ENCODE data around the gene IER5L.

IER5L gene

DNA sequence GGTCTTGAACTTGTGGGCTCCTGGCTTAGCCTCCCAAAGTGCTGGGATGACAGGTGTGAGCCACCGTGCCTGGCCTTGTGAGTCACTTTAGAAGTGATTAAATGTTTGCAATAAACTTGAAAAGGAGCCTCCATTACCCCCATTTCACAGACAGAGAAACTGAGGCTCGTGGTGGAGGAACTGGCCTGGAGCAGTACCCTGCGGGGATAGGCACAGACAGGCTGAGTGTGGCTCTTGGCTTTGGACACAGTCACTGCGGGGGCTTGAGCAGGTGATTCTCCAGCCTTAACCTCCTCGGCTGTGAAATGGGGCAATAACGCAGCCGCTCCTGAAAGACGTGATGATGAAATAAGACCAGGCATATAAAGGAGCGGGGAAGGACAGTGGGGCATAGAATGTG, 40.9 kb upstream of the IER5L start:
- H3K9ac ChIP-seq (ENCODE audit: low read depth, low read length), result no peak overlapping the region
- peaks cover 13% of the 10 kb centered on the region; the same call in 1 of the 2 replicates for H3K4me1 ChIP-seq (ENCODE audit: control insufficient read depth, insufficient read depth, low read length)
- no peak overlapping the region for H3K4me3 ChIP-seq (ENCODE audit: low read depth, low read length)
- no peak overlapping the region for H3K27ac ChIP-seq (ENCODE audit: low read depth, low read length)
- H3K9me3 ChIP-seq (ENCODE audit: control insufficient read depth, insufficient read depth, low read length), result no peaks in the 10 kb centered on the region
- no peaks in the 10 kb centered on the region for H3K27me3 ChIP-seq (ENCODE audit: control insufficient read depth, insufficient read depth, low read length)
- no peaks in the 10 kb centered on the region for H3K36me3 ChIP-seq (ENCODE audit: control insufficient read depth, insufficient read depth, low read length)

DNA sequence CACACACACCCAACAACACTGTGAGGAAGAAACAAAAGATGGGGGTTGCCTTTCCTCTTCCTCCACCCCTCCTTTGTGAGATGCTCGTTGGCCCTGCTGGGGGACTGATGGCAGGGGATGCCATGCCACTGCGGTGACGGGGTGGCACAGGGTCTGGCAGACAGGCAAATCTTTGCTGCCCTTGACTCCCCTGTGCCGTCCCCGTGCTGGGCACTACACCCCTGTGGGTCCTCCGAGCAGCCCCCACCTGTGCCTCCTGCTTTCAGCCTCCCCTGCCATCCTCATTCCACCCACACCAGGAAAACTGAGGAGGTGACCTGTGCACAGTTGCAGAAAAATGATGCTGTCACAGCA, 40.2 kb upstream of the IER5L start:
- no peak overlapping the region for H3K4me3 ChIP-seq (ENCODE audit: low read depth, low read length)
- peaks cover 13% of the 10 kb centered on the region; the same call in 1 of the 2 replicates for H3K4me1 ChIP-seq (ENCODE audit: control insufficient read depth, insufficient read depth, low read length)
- no peaks in the 10 kb centered on the region for H3K9me3 ChIP-seq (ENCODE audit: control insufficient read depth, insufficient read depth, low read length)
- no peaks in the 10 kb centered on the region for H3K36me3 ChIP-seq (ENCODE audit: control insufficient read depth, insufficient read depth, low read length)
- H3K27ac ChIP-seq (ENCODE audit: low read depth, low read length), result no peak overlapping the region
- no peaks in the 10 kb centered on the region for H3K27me3 ChIP-seq (ENCODE audit: control insufficient read depth, insufficient read depth, low read length)
- H3K9ac ChIP-seq (ENCODE audit: low read depth, low read length), result no peak overlapping the region

DNA sequence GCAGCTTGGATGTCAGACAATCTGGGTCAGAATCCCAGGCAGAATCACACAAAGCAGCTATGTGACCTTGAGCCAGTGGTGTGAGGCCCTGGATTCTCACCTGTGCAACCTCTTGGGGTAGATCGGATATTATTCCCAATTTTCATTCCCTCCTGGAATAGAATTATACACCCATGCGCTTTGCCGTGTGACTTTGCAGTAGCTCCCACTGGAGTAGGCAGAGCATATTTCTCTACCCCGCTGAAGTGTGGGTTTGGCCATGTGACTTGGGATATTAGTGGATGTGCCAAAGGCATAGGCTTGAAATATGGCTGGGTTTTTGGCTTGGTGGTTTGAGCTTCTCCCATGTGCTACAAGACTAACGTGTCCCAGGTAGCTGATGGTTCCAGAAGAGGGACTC, 35.5 kb upstream of the IER5L start:
- H3K4me3 ChIP-seq (ENCODE audit: low read depth, low read length), result no peak overlapping the region
- no peaks in the 10 kb centered on the region for H3K27me3 ChIP-seq (ENCODE audit: control insufficient read depth, insufficient read depth, low read length)
- H3K9me3 ChIP-seq (ENCODE audit: control insufficient read depth, insufficient read depth, low read length), result no peaks in the 10 kb centered on the region
- H3K36me3 ChIP-seq (ENCODE audit: control insufficient read depth, insufficient read depth, low read length), result no peaks in the 10 kb centered on the region
- no peak overlapping the region for H3K9ac ChIP-seq (ENCODE audit: low read depth, low read length)
- H3K4me1 ChIP-seq (ENCODE audit: control insufficient read depth, insufficient read depth, low read length), result peaks cover 16% of the 10 kb centered on the region; the same call in 1 of the 2 replicates
- no peak overlapping the region for H3K27ac ChIP-seq (ENCODE audit: low read depth, low read length)

DNA sequence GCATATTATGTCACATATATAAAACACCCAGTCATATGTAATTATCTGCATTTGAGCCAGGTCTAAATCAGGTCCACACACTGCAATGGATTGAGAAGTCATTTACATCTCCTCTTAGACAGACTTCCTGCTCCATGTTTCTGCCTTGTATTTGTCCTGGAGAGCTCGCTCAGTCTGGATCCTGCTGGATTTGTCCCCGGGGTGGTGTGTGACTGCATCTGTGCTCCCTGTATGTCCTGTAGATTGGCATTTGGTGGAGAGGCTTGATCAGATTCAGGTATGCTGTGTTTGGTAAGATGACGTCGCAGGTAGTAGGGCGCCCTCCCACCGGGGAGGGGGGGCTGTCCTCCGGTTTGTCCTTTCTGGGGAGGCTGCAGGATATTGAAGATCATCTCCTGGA, 33.6 kb upstream of the IER5L start:
- H3K9me3 ChIP-seq (ENCODE audit: control insufficient read depth, insufficient read depth, low read length), result no peaks in the 10 kb centered on the region
- 0 out of 2 replicates have a peak, but pooled peaks cover 13% of the 10 kb centered on the region for H3K4me1 ChIP-seq (ENCODE audit: control insufficient read depth, insufficient read depth, low read length)
- no peak overlapping the region for H3K4me3 ChIP-seq (ENCODE audit: low read depth, low read length)
- H3K27me3 ChIP-seq (ENCODE audit: control insufficient read depth, insufficient read depth, low read length), result no peaks in the 10 kb centered on the region
- H3K9ac ChIP-seq (ENCODE audit: low read depth, low read length), result no peak overlapping the region
- no peaks in the 10 kb centered on the region for H3K36me3 ChIP-seq (ENCODE audit: control insufficient read depth, insufficient read depth, low read length)
- H3K27ac ChIP-seq (ENCODE audit: low read depth, low read length), result no peak overlapping the region

DNA sequence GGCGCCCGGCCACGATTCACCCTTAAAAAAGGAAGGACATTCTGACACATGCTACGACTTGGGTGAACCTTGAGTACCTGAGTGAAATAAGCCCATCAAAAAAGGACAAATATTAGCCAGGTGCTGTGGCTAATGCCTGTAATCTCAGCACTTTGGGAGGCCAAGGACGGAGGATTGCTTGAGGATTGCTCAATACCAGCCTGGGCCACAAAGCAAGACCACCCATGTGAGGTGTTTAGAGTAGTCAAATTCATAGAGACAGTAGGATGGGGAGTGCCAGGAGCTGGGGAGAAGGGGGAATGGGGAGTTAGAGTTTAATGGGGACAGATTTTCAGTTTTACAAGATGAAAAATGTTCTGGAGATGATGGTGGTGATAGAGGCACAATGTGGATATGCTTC, 32.1 kb upstream of the IER5L start:
- no peak overlapping the region for H3K9ac ChIP-seq (ENCODE audit: low read depth, low read length)

DNA sequence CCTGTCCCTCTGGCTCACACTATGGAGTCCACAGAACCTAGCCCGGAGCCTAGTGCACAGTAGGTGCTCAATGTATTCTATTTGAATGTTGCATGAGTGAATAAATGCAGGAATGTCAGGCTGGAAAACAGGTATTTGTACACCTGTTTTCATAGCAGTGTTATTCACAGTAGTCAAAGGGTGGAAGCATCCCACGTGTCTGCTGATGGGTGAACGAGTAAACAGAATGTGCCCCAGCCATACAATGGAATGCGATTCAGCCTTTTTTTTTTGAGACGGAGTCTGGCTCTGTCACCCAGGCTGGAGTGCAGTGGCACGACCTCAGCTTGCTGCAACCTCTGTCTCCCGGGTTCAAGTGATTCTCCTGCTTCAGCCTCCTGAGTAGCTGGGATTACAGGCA, 31.5 kb upstream of the IER5L start:
- Histone ChIP-seq H3K4me3 (ENCODE audit: low read depth, low read length) (peak overlapping the region; percentile 70), H3K9ac (ENCODE audit: low read depth, low read length) (peak overlapping the region; percentile 54; the same call in 1 of the 2 replicates), H3K36me3 (ENCODE audit: control insufficient read depth, insufficient read depth, low read length) (no peaks in the 10 kb centered on the region), H3K4me1 (ENCODE audit: control insufficient read depth, insufficient read depth, low read length) (0 out of 2 replicates have a peak, but pooled peaks cover 13% of the 10 kb centered on the region), H3K27ac (ENCODE audit: low read depth, low read length) (peak overlapping the region; percentile 78), H3K27me3 (ENCODE audit: control insufficient read depth, insufficient read depth, low read length) (no peaks in the 10 kb centered on the region), H3K9me3 (ENCODE audit: control insufficient read depth, insufficient read depth, low read length) (no peaks in the 10 kb centered on the region)

More for the DNA sequence above, 32.1 kb upstream of the IER5L start:
- H3K27me3 ChIP-seq (ENCODE audit: control insufficient read depth, insufficient read depth, low read length), result no peaks in the 10 kb centered on the region
- 0 out of 2 replicates have a peak, but pooled peaks cover 13% of the 10 kb centered on the region for H3K4me1 ChIP-seq (ENCODE audit: control insufficient read depth, insufficient read depth, low read length)
- 0 out of 2 replicates have a peak overlapping the region, but pooled peaks have one; percentile 70 for H3K4me3 ChIP-seq (ENCODE audit: low read depth, low read length)
- no peaks in the 10 kb centered on the region for H3K36me3 ChIP-seq (ENCODE audit: control insufficient read depth, insufficient read depth, low read length)
- no peak overlapping the region for H3K27ac ChIP-seq (ENCODE audit: low read depth, low read length)
- no peaks in the 10 kb centered on the region for H3K9me3 ChIP-seq (ENCODE audit: control insufficient read depth, insufficient read depth, low read length)

DNA sequence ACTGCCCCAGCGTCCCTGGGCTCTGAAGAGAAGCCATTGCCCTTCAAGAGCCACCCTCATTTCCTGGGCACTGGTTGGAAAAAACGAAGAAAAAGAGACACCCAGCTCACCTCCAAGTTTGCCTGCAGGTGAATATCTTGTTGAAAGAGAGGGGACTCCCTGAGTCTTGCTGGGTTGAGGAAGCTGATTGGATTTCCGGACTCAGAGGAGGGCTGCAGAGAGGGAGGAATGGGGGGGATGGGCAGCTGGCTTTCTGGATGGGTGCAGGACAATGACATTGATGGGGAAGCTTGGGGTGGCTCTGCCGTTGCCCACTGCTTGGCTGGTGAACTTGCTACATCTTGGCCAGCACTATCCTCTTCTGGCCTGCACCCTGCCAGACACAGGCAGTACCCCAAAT, 31.0 kb upstream of the IER5L start:
- Histone ChIP-seq H3K27ac (ENCODE audit: low read depth, low read length) (peak overlapping the region; percentile 78), H3K9me3 (ENCODE audit: control insufficient read depth, insufficient read depth, low read length) (no peaks in the 10 kb centered on the region), H3K4me1 (ENCODE audit: control insufficient read depth, insufficient read depth, low read length) (0 out of 2 replicates have a peak, but pooled peaks cover 13% of the 10 kb centered on the region), H3K4me3 (ENCODE audit: low read depth, low read length) (peak overlapping the region; percentile 70), H3K27me3 (ENCODE audit: control insufficient read depth, insufficient read depth, low read length) (0 out of 2 replicates have a peak, but pooled peaks cover under 1% of the 10 kb centered on the region), H3K36me3 (ENCODE audit: control insufficient read depth, insufficient read depth, low read length) (no peaks in the 10 kb centered on the region), H3K9ac (ENCODE audit: low read depth, low read length) (peak overlapping the region; percentile 54)

DNA sequence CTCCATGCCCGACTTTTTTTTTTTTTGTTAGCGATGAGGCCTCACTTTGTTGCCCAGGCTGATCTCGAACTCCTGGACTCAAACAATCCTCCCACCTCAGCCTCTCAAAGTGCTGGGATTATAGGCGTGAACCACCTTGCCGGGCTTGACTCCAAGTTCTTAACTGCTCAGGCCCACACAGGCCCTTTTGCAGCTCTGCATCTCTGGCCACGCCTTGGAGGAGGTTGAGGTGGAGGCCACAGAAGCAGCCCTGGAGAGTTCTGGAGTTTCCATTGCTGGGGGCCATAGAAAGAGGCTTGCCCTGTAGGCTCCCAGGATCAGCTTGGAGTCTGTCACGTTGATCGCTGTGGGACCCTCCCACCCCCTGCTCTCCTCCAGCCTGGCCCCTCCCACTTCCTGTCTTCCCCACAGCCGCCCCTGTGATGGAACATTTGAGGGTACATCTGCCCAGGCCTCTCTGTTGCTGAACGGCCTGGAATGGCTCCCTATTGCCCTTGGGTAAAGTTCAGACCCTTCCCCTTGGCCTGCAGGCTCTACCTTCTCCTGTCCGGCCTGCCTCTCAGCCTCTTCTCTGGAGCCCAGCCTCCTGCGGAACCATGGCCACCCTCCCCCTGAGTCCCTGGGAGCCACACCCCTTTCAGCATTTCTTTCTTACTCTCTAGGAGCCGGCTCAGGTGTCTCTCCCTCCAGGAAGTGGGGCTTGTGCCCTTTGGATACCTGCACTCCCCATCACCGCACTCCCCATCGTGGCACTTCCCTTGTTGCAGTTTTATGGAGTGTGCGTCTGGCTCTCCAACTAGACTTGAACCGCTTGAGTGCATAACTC, 30.4 kb upstream of the IER5L start:
- Histone ChIP-seq H3K27me3 (ENCODE audit: control insufficient read depth, insufficient read depth, low read length) (peaks cover 6% of the 10 kb centered on the region; the same call in 1 of the 2 replicates), H3K9ac (ENCODE audit: low read depth, low read length) (peak overlapping the region; percentile 54), H3K36me3 (ENCODE audit: control insufficient read depth, insufficient read depth, low read length) (no peaks in the 10 kb centered on the region), H3K27ac (ENCODE audit: low read depth, low read length) (peak overlapping the region; percentile 78), H3K9me3 (ENCODE audit: control insufficient read depth, insufficient read depth, low read length) (no peaks in the 10 kb centered on the region), H3K4me3 (ENCODE audit: low read depth, low read length) (peak overlapping the region; percentile 70), H3K4me1 (ENCODE audit: control insufficient read depth, insufficient read depth, low read length) (0 out of 2 replicates have a peak, but pooled peaks cover 13% of the 10 kb centered on the region)

DNA sequence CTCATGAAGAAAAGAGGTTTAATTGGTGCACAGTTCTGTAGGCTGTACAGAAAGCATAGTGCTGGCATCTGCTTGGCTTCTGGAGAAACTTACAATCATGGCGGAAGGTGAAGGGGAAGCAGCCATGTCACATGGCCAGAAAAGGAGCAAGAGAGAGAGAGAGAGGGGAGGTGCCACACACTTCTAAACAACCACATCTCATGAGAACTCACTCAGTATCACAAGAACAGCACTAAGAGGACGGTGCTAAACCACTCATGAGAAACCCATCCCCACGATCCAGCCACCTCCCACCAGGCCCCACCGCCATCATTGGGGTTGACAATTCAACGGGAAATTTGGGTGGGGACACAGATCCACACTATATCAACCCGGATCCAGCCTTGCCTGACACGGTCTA, 28.8 kb upstream of the IER5L start:
- no peak overlapping the region for H3K9ac ChIP-seq (ENCODE audit: low read depth, low read length)
- H3K27ac ChIP-seq (ENCODE audit: low read depth, low read length), result no peak overlapping the region
- H3K9me3 ChIP-seq (ENCODE audit: control insufficient read depth, insufficient read depth, low read length), result no peaks in the 10 kb centered on the region
- H3K4me3 ChIP-seq (ENCODE audit: low read depth, low read length), result no peak overlapping the region
- H3K27me3 ChIP-seq (ENCODE audit: control insufficient read depth, insufficient read depth, low read length), result peaks cover 6% of the 10 kb centered on the region; the same call in 1 of the 2 replicates
- H3K4me1 ChIP-seq (ENCODE audit: control insufficient read depth, insufficient read depth, low read length), result 0 out of 2 replicates have a peak, but pooled peaks cover 12% of the 10 kb centered on the region
- H3K36me3 ChIP-seq (ENCODE audit: control insufficient read depth, insufficient read depth, low read length), result no peaks in the 10 kb centered on the region

DNA sequence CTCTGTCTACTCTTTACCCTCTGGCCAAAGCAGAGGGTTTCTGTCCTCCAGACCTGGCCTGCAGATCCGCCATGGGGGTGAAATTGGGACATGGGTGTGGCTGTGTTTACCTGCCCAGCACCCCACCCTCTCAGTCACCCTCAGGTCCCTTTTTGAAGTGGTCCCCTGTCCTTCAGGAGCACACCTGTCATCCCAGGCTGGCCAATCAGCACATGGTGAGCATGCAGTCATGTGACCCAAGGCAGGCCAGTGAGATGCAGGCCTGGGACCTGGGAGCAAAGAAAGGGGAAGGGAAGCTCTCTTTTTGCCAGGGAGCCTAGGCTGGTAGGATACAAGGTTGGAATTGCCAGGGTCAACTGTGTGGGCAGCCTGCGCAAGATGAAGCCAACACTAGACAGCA, 28.3 kb upstream of the IER5L start:
- H3K9ac ChIP-seq (ENCODE audit: low read depth, low read length), result no peak overlapping the region
- H3K9me3 ChIP-seq (ENCODE audit: control insufficient read depth, insufficient read depth, low read length), result no peaks in the 10 kb centered on the region
- 0 out of 2 replicates have a peak, but pooled peaks cover 8% of the 10 kb centered on the region for H3K4me1 ChIP-seq (ENCODE audit: control insufficient read depth, insufficient read depth, low read length)
- H3K36me3 ChIP-seq (ENCODE audit: control insufficient read depth, insufficient read depth, low read length), result no peaks in the 10 kb centered on the region
- no peak overlapping the region for H3K4me3 ChIP-seq (ENCODE audit: low read depth, low read length)
- peaks cover 6% of the 10 kb centered on the region; the same call in 1 of the 2 replicates for H3K27me3 ChIP-seq (ENCODE audit: control insufficient read depth, insufficient read depth, low read length)
- no peak overlapping the region for H3K27ac ChIP-seq (ENCODE audit: low read depth, low read length)

DNA sequence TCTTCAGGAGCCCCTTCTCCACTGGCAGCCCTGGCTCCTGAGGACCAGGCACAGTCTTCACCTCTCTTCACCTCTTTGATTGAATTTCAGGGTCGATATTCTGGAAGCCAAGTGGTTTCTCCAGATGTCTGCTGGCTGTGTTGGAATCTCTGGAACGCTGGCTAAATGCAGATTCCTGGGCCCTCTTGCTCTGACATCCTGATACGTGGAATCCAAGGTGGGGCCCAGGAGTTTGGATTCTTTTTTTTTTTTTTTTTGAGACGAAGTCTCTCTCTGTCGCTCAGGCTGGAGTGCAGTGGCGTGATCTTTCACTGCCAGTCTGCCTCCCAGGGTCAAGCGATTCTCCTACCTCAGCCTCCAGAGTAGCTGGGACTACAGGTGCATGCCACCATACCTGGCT, 26.8 kb upstream of the IER5L start:
- Histone ChIP-seq H3K9me3 (ENCODE audit: control insufficient read depth, insufficient read depth, low read length) (no peaks in the 10 kb centered on the region), H3K27ac (ENCODE audit: low read depth, low read length) (no peak overlapping the region), H3K9ac (ENCODE audit: low read depth, low read length) (no peak overlapping the region), H3K4me3 (ENCODE audit: low read depth, low read length) (no peak overlapping the region), H3K36me3 (ENCODE audit: control insufficient read depth, insufficient read depth, low read length) (no peaks in the 10 kb centered on the region), H3K4me1 (ENCODE audit: control insufficient read depth, insufficient read depth, low read length) (0 out of 2 replicates have a peak, but pooled peaks cover 8% of the 10 kb centered on the region), H3K27me3 (ENCODE audit: control insufficient read depth, insufficient read depth, low read length) (peaks cover 6% of the 10 kb centered on the region; the same call in 1 of the 2 replicates)

Measured in HUES48 (cell line).